ENCODE measurements around the gene FAM236D. TPM values are rescaled to one million over a fixed set of nuclear protein-coding genes. Genes with fewer than 3 reads are reported as not detected.
"Not testable (repeated sequence)": the region's sequence is repeated elsewhere in the genome, so short reads cannot be mapped to it uniquely, and the experiment has no call there.

The FAM236D gene
- total RNA-seq: not detected

- DNase-seq: not testable (repeated sequence)
Observed at GRCh38 chrX:72808110-72808509, at the start of gene FAM236D. TSS of gene FAM236D (minus strand) at chrX:72808210. CDS start at chrX:72808110, 100 bp downstream.

- not testable (repeated sequence) for DNase-seq
Observed at GRCh38 chrX:72837532-72837931, 29.5 kb upstream of the FAM236D start.

GRCh38 chrX:72830701-72831100 lies 22.7 kb upstream of the FAM236D start:
- not testable (repeated sequence) for DNase-seq

GRCh38 chrX:72790390-72790789 lies 17.6 kb downstream of the FAM236D start:
- not testable (repeated sequence) for DNase-seq

- DNase-seq: not testable (repeated sequence)
Observed at GRCh38 chrX:72788142-72788541, 19.9 kb downstream of the FAM236D start.

- not testable (repeated sequence) for DNase-seq
Observed at GRCh38 chrX:72783964-72784363, 24.0 kb downstream of the FAM236D start.

GRCh38 chrX:72783365-72783936 lies 24.6 kb downstream of the FAM236D start:
- not testable (repeated sequence) for DNase-seq

GRCh38 chrX:72782560-72782959 lies 25.4 kb downstream of the FAM236D start, which contains the start of gene FAM236B:
TSS of gene FAM236B (minus strand) at chrX:72782660. CDS start at chrX:72782560, 100 bp downstream.
- DNase-seq: not testable (repeated sequence)

- not testable (repeated sequence) for DNase-seq
Observed at GRCh38 chrX:72778146-72778545, 29.9 kb downstream of the FAM236D start.

GRCh38 chrX:72777467-72777790 lies 30.6 kb downstream of the FAM236D start:
- DNase-seq: not testable (repeated sequence)

GRCh38 chrX:72776653-72777466 lies 31.1 kb downstream of the FAM236D start, which contains the start of gene DMRTC1B:
TSS of gene DMRTC1B (plus strand) at chrX:72776890. CDS start at chrX:72845136, 68,246 bp downstream.
- DNase-seq: not testable (repeated sequence)

GRCh38 chrX:72760454-72760853 lies 47.6 kb downstream of the FAM236D start:
- DNase-seq: not testable (repeated sequence)

Other genes starting within 250 kb of the FAM236D start
- 28.4 TPM for gene HDAC8, start 235.4 kb downstream of the FAM236D start, total RNA-seq
- 16.6 TPM for gene PHKA1, start 93.9 kb downstream of the FAM236D start, total RNA-seq
- not detected for gene DMRTC1B, start 31.3 kb downstream of the FAM236D start, total RNA-seq
- gene FAM236B, start 25.6 kb downstream of the FAM236D start, total RNA-seq: not detected
- not detected for gene FAM236C, start 104.4 kb upstream of the FAM236D start, total RNA-seq
- gene FAM236A, start 130.0 kb upstream of the FAM236D start, total RNA-seq: not detected
- 0.62 TPM for gene DMRTC1, start 135.6 kb upstream of the FAM236D start, total RNA-seq
- gene PABPC1L2B, start 194.7 kb upstream of the FAM236D start, total RNA-seq: not detected

All from tongue (tissue), 2 donors.